ENCODE results near the gene SH3TC1. TPM values are rescaled to one million over a fixed set of nuclear protein-coding genes. Genes with fewer than 3 reads are reported as not detected.

The SH3TC1 gene
- polyA plus RNA-seq, result not detected in 2 replicates

GRCh38 chr4:8198906-8199593, at the start of gene SH3TC1:
Gene SH3TC1 (plus strand): TSS chr4:8199290. CDS start chr4:8205195, 5,905 bp downstream.

GRCh38 chr4:8158710-8159536, 40.2 kb upstream of the SH3TC1 start, which contains the start of gene ABLIM2:
Gene ABLIM2 (minus strand): TSS chr4:8158813. CDS start chr4:8158689, 124 bp downstream.

GRCh38 chr4:8269535-8270417, 70.7 kb downstream of the SH3TC1 start, which contains the start of gene HTRA3:
Gene HTRA3 (plus strand): TSS chr4:8269754. CDS start chr4:8269969, 215 bp downstream.

Other genes starting within 250 kb of the SH3TC1 start
- 34.8 and 35.5 TPM in 2 replicates for gene ABLIM2, start 40.5 kb upstream of the SH3TC1 start, polyA plus RNA-seq
- gene HTRA3, start 70.5 kb downstream of the SH3TC1 start, polyA plus RNA-seq, result not detected in 2 replicates
- gene ACOX3, start 241.4 kb downstream of the SH3TC1 start, polyA plus RNA-seq, result 1.6 and 3.0 TPM in 2 replicates
- 0.64 and 1.3 TPM in 2 replicates for gene TRMT44, start 241.5 kb downstream of the SH3TC1 start, polyA plus RNA-seq

Data from Purkinje cell (primary cell).